SU-DHL-6 (cell line): Measurements from ENCODE around the gene PLAAT4.

Experiments
- H2AFZ ChIP-seq: fragments of 200-600 bp; sonication (generic); 2 replicates; pipeline ENCODE4 v1.6.1; 2014; ENCODE audit warnings: low read depth, mild to moderate bottlenecking, moderate library complexity, mixed read lengths, antibody characterized with exemption, low read length; ENCODE audit not compliant: severe bottlenecking
- H3F3A ChIP-seq: fragments of 200-600 bp; shearing (Covaris generic); 2 replicates; pipeline ENCODE4 v1.6.0; 2016; ENCODE audit warnings: antibody characterized with exemption, mild to moderate bottlenecking; ENCODE audit not compliant: insufficient read depth
- H3K27ac ChIP-seq: fragments of 200-600 bp; sonication (generic); 2 replicates; pipeline ENCODE4 v1.5.1; 2016; ENCODE audit warnings: low read depth, mild to moderate bottlenecking, low read length, moderate library complexity, mixed read lengths
- H3K27me3 ChIP-seq: fragments of 200-600 bp; sonication (generic), shearing (Covaris generic); 2 replicates; pipeline ENCODE4 v1.6.0; 2014; ENCODE audit warnings: mild to moderate bottlenecking, low read length
- H3K36me3 ChIP-seq: fragments of 200-600 bp; sonication (generic); 2 replicates; pipeline ENCODE4 v1.6.1; 2014; ENCODE audit warnings: mild to moderate bottlenecking, low read length, mixed read lengths
- H3K4me2 ChIP-seq: fragments of 300-600, 200-600 bp; shearing (Covaris generic), sonication (generic); 2 replicates; pipeline ENCODE4 v1.6.0; 2014; ENCODE audit warnings: low read length, low read depth, mild to moderate bottlenecking; ENCODE audit not compliant: poor library complexity, severe bottlenecking
- H3K4me3 ChIP-seq: fragments of 200-600 bp; sonication (generic); 2 replicates; pipeline ENCODE4 v1.5.1; 2014; ENCODE audit warnings: antibody characterized with exemption, low read length, mild to moderate bottlenecking, mixed read lengths; ENCODE audit not compliant: insufficient read depth, poor library complexity, severe bottlenecking
- H3K79me2 ChIP-seq: fragments of 200-600 bp; sonication (generic); 2 replicates; pipeline ENCODE4 v1.6.1; 2014; ENCODE audit warnings: mild to moderate bottlenecking, low read length, moderate library complexity; ENCODE audit not compliant: insufficient read depth
- H3K9ac ChIP-seq: fragments of 200-600 bp; sonication (generic); 2 replicates; pipeline ENCODE4 v1.7.0; 2014; ENCODE audit warnings: mild to moderate bottlenecking, low read length
- H3K9me2 ChIP-seq: fragments of 200-600 bp; sonication (generic); replicated peaks from 2 replicates; pipeline ENCODE4 v1.6.1; 2014; ENCODE audit warnings: low read length; ENCODE audit not compliant: insufficient read depth
- H3K9me3 ChIP-seq: fragments of 200-600 bp; sonication (generic); 2 replicates; pipeline ENCODE4 v1.6.1; 2014; ENCODE audit warnings: low read length, mixed read lengths; ENCODE audit not compliant: insufficient read depth
- H4K20me1 ChIP-seq: fragments of 200-600 bp; sonication (generic); 2 replicates; pipeline ENCODE4 v1.6.1; 2014; ENCODE audit warnings: low read depth, mild to moderate bottlenecking, antibody characterized with exemption, low read length, moderate library complexity, mixed read lengths
- CTCF ChIP-seq: fragments of 200-600 bp; sonication (generic); IDR thresholded peaks from one replicate; pipeline ENCODE4 v1.5.1; 2017; ENCODE audit warnings: antibody characterized with exemption, mild to moderate bottlenecking, low read length, moderate library complexity; ENCODE audit not compliant: insufficient read depth, poor library complexity, severe bottlenecking
- EZH2phosphoT487 ChIP-seq: fragments of 200-600 bp; sonication (generic), shearing (Covaris generic); conservative IDR thresholded peaks from 2 replicates; pipeline ENCODE4 v1.6.1; 2018; ENCODE audit warnings: mild to moderate bottlenecking, antibody characterized with exemption, low read length, moderate library complexity, mixed read lengths

The PLAAT4 gene

GRCh38 chr11:63518548-63518947 is 18.1 kb upstream of the PLAAT4 start:
- H3K9me3 ChIP-seq: no peaks in the 10 kb centered on the region
- H3F3A ChIP-seq: no peaks in the 10 kb centered on the region
- TF ChIP-seq EZH2phosphoT487: no peak
- no peak for TF ChIP-seq CTCF
- no peaks in the 10 kb centered on the region for H4K20me1 ChIP-seq
- H2AFZ ChIP-seq: no peak overlapping the region
- H3K79me2 ChIP-seq: no peaks in the 10 kb centered on the region
- H3K27ac ChIP-seq: no peak overlapping the region
- no peak overlapping the region for H3K9ac ChIP-seq
- no peaks in the 10 kb centered on the region for H3K36me3 ChIP-seq
- no peak overlapping the region for H3K4me3 ChIP-seq
- H3K27me3 ChIP-seq: no peaks in the 10 kb centered on the region
- no peak overlapping the region for H3K4me2 ChIP-seq
- no peaks in the 10 kb centered on the region for H3K9me2 ChIP-seq

GRCh38 chr11:63520606-63521170 is 15.9 kb upstream of the PLAAT4 start:
- Histone ChIP-seq H3K9me2 (no peaks in the 10 kb centered on the region), H2AFZ (no peak overlapping the region), H3K79me2 (no peaks in the 10 kb centered on the region), H3K9me3 (no peaks in the 10 kb centered on the region), H3K4me2 (no peak overlapping the region), H3K4me3 (no peak overlapping the region), H3K9ac (no peak overlapping the region), H3F3A (no peaks in the 10 kb centered on the region), H4K20me1 (no peaks in the 10 kb centered on the region), H3K27me3 (no peaks in the 10 kb centered on the region), H3K27ac (no peak overlapping the region), H3K36me3 (no peaks in the 10 kb centered on the region)
- TF ChIP-seq EZH2phosphoT487 (no peak), CTCF (no peak)

- H3K4me2 ChIP-seq: no peak overlapping the region
- H3K4me3 ChIP-seq: no peak overlapping the region
- H3K27me3 ChIP-seq: no peaks in the 10 kb centered on the region
- H3K36me3 ChIP-seq: no peaks in the 10 kb centered on the region
- no peaks in the 10 kb centered on the region for H3K79me2 ChIP-seq
- H4K20me1 ChIP-seq: no peaks in the 10 kb centered on the region
- no peaks in the 10 kb centered on the region for H3F3A ChIP-seq
- TF ChIP-seq CTCF (no peak), EZH2phosphoT487 (no peak)
- H3K9ac ChIP-seq: no peak overlapping the region
- H3K9me3 ChIP-seq: no peaks in the 10 kb centered on the region
- H2AFZ ChIP-seq: no peak overlapping the region
- no peaks in the 10 kb centered on the region for H3K9me2 ChIP-seq
- H3K27ac ChIP-seq: no peak overlapping the region
These were observed 14.7 kb upstream of the PLAAT4 start for GRCh38 chr11:63521896-63522295.
